IPS DF 19.7 (cell line): ENCODE results near the gene STX7.
"Not testable (repeated sequence)": the region's sequence is repeated elsewhere in the genome, so short reads cannot be mapped to it uniquely, and the experiment has no call there.

Experiments
- DNase-seq: peaks from one replicate; pipeline ENCODE4 v3.0.0-alpha.2; 2013; ENCODE audit warnings: low read depth, low spot score

Gene STX7

DNA sequence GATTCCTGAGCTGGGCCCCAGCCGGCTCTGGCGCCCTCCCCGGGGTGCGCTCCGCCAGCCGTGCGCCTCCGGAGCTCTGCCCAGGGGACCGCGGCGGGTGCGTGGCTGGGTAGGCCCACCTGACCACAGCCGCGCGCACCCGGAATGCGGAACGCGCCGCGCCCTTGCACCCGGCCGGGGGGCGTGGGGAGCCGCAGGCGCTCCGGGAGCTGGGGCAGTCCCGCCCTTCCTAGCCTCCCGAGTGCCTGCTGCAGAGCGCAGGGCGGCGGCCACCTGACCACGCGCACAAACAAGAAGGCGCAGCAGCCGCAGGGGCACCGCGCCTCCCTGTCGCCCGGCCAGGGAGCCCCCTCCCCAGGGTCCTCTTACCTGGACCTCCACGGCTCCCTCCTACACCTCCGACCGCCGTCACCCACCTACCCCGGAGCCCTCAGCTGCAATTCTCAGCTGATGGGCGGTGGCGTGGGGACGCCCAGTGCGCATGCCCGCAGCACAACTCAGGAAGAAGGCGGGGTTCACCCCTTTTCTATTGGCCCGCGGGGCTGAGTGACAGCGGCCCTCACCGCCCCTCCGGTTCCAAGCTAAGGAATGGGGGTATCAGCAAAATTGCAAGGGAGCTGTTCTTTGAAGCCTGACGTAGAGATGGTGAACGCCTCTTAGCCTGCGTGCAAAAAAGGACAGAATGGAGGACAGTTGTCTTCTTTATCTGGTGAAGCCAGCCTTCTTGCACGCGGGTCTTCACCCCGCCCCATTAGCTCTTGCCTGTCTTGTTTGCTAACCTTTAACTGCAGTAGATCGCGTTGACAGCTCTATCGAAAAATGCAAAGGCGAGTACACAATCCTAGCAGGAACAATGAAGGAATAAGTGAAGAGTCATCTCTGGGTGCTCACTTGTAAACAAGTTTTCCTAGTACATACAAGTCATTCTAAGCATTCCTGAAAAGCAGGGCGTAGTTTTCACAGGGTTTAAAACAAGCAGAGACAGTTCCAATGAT is at the start of gene STX7:
STX7 (minus strand) TSS at position 479 of the 995 bp plus-strand sequence. CDS start 9,586 bp downstream, outside the sequence.
- DNase-seq: peak; percentile 40

DNA sequence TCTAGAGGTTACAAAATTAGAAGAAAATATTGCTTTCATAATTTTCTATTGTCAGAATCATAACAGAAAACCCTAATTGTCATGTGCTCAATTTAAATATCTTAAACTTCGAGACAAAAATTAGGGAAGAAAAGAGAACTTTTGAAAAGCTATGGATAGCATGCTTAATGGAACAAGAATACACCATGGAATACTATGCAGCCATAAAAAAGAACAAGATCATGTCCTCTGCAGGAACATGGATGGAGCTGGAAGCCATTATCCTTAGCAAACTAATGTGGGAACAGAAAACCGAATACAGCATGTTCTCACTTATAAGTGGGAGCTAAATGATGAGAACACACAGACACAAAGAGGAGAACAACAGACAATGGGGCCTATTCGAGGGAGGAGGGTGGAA is 47.2 kb upstream of the STX7 start:
- not testable (repeated sequence) for DNase-seq

DNA sequence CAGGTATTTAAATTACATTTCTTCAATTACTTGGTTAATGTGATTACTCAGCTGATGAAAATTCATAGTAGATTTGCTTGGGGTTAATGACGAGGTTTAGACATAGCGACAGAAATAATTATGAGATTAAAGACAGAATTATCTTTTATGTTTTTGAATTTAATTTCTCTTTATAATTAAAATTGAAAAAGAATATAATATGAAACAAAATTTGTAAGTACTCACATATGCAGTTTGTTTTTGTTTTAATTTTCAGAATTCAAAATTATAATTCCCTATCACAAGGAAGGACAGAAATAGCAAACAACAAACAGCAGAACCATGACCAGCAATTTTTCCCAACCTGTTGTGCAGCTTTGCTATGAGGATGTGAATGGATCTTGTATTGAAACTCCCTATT is 39.5 kb upstream of the STX7 start, which contains the start of gene TAAR8:
TAAR8 (plus strand) TSS at position 301 of the 400 bp plus-strand sequence; CDS start at position 322, 21 bp downstream.
- no peak for DNase-seq

GRCh38 chr6:132551214-132551613 is 38.3 kb upstream of the STX7 start:
- no peak for DNase-seq

- DNase-seq: peak; percentile 33
These were observed 36.0 kb upstream of the STX7 start for GRCh38 chr6:132548746-132549463.

DNA sequence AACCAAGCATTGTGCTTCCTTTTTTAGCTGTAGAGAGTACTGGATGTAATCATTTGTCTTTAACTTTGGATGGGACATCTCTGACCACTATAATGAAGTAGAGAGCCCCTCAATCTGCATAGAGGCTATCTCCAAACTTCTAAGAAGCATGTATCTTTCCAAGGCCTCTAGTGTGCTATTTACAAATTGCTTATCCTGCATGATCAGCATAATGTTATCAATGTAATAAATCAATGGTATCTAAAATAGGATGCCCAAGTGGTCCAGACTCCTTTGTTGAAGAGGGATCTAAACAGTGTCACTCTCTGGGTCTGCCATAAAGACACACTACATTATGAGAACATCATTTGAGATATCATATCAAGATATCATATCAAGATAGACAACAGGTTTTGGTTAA is 31.9 kb upstream of the STX7 start:
- no peak for DNase-seq

DNA sequence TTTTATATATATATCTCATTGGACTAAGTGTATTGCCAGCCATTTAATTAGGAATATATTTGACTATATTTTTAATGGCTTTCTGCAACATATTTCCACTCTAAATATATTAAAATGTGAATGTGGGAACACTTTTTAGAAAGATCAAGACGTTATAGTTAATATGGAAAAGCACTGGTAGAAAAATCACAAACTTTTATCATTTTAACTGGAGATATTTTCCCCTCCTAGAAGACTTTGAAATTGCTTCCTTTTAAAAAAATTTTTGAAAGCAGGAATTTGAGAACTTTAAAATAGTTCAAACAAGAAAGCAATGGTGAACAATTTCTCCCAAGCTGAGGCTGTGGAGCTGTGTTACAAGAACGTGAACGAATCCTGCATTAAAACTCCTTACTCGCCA is 25.1 kb upstream of the STX7 start, which contains the start of gene TAAR9:
TAAR9 (plus strand) TSS at position 301 of the 400 bp plus-strand sequence; CDS start at position 314, 13 bp downstream.
- no peak for DNase-seq

DNA sequence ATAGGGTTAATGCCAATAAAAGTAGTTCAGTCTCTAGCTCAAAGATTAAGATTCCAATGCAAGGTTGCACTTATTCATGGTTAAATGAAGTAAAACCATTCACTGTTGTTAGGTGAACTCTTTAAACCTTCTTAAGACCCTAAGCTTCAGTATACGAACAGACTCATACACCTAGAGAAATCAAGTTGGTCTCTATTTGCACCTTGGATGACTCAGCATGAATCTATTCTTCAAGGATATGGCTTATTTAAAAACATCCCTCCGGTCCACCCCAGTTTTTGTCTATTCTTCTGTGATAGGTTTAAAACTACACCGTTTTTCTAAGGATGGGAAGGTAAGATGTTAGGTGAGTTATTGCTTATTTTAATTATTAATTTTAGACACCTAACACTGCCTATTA is 24.2 kb upstream of the STX7 start:
- DNase-seq: no peak

DNA sequence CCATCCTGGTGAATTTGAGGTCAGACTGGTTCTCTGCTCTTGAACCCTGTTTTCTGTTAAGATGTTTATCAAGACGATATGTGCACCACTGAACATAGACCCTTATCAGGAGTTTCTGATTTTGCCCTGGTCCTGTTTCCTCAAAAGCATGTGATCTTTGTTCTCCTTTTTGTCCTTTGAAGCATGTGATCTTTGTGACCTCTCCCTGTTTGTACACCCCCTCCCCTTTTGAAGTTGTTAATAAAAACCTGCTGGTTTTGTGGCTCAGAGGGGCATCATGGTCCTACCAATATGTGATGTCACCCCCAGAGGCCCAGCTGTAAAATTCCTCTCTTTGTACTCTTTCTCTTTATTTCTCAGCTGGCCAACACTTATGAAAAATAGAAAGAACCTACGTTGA is 21.6 kb upstream of the STX7 start:
- not testable (repeated sequence) for DNase-seq

GRCh38 chr6:132530293-132530974 is 17.5 kb upstream of the STX7 start:
- DNase-seq: no peak

GRCh38 chr6:132527791-132528190 is 14.9 kb upstream of the STX7 start:
- no peak for DNase-seq

GRCh38 chr6:132526461-132526860 is 13.5 kb upstream of the STX7 start:
- no peak for DNase-seq

GRCh38 chr6:132525866-132526265 is 12.9 kb upstream of the STX7 start:
- DNase-seq: no peak

- DNase-seq: no peak
These were observed 11.7 kb upstream of the STX7 start for GRCh38 chr6:132524646-132525045.

DNA sequence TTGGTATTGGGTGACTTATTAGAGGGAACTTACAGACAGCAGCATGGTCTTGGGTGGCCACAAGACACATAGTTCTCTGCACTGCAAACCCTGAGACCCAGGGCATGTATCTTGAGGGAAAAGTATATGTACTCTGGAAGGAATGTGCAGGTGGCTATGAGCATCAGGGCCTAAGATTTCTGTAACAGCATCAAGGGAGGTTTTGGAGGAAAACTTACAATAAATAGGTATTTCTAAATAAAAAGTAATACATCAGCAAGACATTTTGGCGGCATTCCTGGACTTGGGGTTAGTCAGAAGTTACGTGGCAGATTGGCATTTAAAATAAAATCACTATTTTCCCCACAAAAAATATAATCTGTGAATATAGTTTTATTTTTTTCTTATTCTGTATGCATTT is 8.0 kb upstream of the STX7 start:
- DNase-seq: no peak

GRCh38 chr6:132515386-132515785 is 2.5 kb upstream of the STX7 start:
- no peak for DNase-seq

- DNase-seq: no peak
These were observed 1.1 kb upstream of the STX7 start for GRCh38 chr6:132513831-132514545.

DNA sequence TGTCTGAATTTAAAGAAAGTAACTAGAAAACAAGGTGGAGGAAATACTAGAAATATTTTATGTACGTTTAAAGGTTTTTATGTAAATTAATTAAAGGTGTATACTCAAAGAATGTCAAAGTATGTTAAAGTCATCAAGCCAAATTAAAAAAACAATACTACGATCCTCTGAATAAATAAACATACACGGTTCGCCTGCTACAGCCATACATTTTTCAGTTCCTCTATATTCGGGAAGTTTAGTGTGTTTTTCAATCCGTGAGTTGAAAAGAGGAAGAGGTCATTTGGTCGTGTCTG is 626 bp downstream of the STX7 start:
- no peak for DNase-seq

GRCh38 chr6:132511831-132512220 is 1.1 kb downstream of the STX7 start:
- no peak for DNase-seq

- no peak for DNase-seq
These were observed 1.6 kb downstream of the STX7 start for GRCh38 chr6:132511210-132511830.
